Vagina (tissue), 2 donors: ENCODE measurements around the gene FAF1.

Source experiments
- POLR2AphosphoS5 ChIP-seq, 2 donors: sonication (generic); formaldehyde crosslinking; IDR thresholded peaks; one replicate each; pipeline ENCODE4 v1.9.0; 2017; ENCODE audit warnings: antibody characterized with exemption in 2 of 2, mild to moderate bottlenecking in 2 of 2, low read depth in 1 of 2; ENCODE audit not compliant: insufficient read depth in 1 of 2
- TF ChIP-seq, protein P1 (sequence below), 3 experiments: fragments of 450-650 bp in 2 of 3; fragments of 200-600 bp in 1 of 3; sonication (generic) in 1 of 3; IDR thresholded peaks; one replicate each; pipeline ENCODE4 v1.5.1; 2017 to 2019; ENCODE audit warnings: antibody characterized with exemption in 3 of 3, mild to moderate bottlenecking in 2 of 3, moderate library complexity in 2 of 3

DNA sequence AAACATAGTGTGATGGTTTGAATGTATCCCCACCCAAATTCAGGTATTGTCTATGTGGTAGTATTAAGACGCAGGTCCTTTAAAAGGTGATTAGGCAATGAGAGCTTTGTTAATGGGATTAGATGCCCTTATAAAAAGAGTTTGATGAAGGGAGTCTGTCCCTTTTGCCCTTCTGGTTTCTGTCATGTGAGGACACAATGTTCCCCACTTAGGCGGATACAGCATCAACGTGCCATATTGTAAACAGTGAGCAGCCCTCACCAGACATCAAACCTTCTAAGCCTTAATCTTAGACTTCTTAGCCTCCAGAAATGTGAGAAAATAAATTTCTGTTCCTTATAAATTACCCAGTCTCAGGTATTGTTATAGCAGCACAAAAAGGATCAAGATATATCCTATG is 172.8 kb downstream of the FAF1 start:
- TF ChIP-seq POLR2AphosphoS5 (IDR thresholded peaks at IDR 0.05; ENCODE audit: insufficient read depth in 1 of 2, low read depth in 1 of 2): no peak
- TF ChIP-seq, protein P1, sequence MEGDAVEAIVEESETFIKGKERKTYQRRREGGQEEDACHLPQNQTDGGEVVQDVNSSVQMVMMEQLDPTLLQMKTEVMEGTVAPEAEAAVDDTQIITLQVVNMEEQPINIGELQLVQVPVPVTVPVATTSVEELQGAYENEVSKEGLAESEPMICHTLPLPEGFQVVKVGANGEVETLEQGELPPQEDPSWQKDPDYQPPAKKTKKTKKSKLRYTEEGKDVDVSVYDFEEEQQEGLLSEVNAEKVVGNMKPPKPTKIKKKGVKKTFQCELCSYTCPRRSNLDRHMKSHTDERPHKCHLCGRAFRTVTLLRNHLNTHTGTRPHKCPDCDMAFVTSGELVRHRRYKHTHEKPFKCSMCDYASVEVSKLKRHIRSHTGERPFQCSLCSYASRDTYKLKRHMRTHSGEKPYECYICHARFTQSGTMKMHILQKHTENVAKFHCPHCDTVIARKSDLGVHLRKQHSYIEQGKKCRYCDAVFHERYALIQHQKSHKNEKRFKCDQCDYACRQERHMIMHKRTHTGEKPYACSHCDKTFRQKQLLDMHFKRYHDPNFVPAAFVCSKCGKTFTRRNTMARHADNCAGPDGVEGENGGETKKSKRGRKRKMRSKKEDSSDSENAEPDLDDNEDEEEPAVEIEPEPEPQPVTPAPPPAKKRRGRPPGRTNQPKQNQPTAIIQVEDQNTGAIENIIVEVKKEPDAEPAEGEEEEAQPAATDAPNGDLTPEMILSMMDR (IDR thresholded peaks at IDR 0.05): no peak
